ENCODE results near the gene BPIFB4. TPM values are rescaled to one million over a fixed set of nuclear protein-coding genes. Genes with fewer than 3 reads are reported as not detected.

BPIFB4 gene
- total and polyA plus RNA-seq, 2 donors (not counting 1 experiment from before 2014, with no cell fraction given), result not detected

DNA sequence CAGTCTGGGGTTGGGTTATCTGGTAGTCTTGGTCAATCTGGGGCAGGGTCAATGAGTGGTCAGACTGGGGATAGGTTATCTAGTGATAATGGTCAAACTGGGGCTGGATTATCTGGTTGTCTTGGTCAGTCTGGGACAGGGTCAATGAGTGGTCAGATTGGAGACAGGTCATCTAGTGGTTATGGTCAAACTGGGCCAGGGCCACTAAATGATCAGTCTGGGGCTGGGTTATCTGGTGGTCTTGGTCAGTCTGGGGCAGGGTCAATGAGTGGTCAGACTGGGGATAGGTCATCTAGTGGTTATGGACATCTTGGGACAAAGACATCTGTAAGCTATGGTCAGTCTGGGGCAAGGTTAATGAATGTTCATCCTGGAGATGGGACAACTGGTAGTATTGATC, 60.0 kb downstream of the BPIFB4 start:
- no peak overlapping the region for H3K9ac ChIP-seq (ENCODE audit: insufficient read depth, low read length)
- no peak for TF ChIP-seq EZH2 (IDR thresholded peaks at IDR 0.05; ENCODE audit: low read length, missing control alignments)
- TF ChIP-seq CTCF (conservative IDR thresholded peaks at IDR 0.05 in 1 of 2, IDR thresholded peaks at IDR 0.05 in 1 of 2; ENCODE audit: low read depth in 1 of 2, low read length in 2 of 2), result no peak
- no peak overlapping the region for H3K4me3 ChIP-seq (replicated peaks in 1 of 4; ENCODE audit: control extremely low read depth in 1 of 4, insufficient read depth in 1 of 4, low read depth in 3 of 4, low read length in 4 of 4)
- no peaks in the 10 kb centered on the region for H3K4me1 ChIP-seq (ENCODE audit: control insufficient read depth, extremely low read depth, insufficient read depth, low read length)
- H3K79me2 ChIP-seq (ENCODE audit: control insufficient read depth, insufficient read depth, low read length), result no peaks in the 10 kb centered on the region
- H3K27me3 ChIP-seq (ENCODE audit: control insufficient read depth, insufficient read depth, low read length), result no peaks in the 10 kb centered on the region
- DNase-seq (ENCODE audit: low read depth in 2 of 2), result no peak
- H4K20me1 ChIP-seq (ENCODE audit: control insufficient read depth, extremely low read depth, insufficient read depth, low read length), result no peaks in the 10 kb centered on the region
- no peaks in the 10 kb centered on the region for H3K36me3 ChIP-seq (ENCODE audit: control insufficient read depth, insufficient read depth, low read length)
- no peak overlapping the region for H2AFZ ChIP-seq (ENCODE audit: low read length)
- H3K9me3 ChIP-seq (ENCODE audit: control insufficient read depth, insufficient read depth, low read depth, low read length), result no peaks in the 10 kb centered on the region
- H3K4me2 ChIP-seq (ENCODE audit: extremely low read depth, insufficient read depth, low read length), result no peak overlapping the region
- no peak overlapping the region for H3K27ac ChIP-seq (ENCODE audit: insufficient read depth, low read length)

- H3K4me1 ChIP-seq (ENCODE audit: control insufficient read depth, extremely low read depth, insufficient read depth, low read length), result no peaks in the 10 kb centered on the region
- H3K36me3 ChIP-seq (ENCODE audit: control insufficient read depth, insufficient read depth, low read length), result no peaks in the 10 kb centered on the region
- no peaks in the 10 kb centered on the region for H3K9me3 ChIP-seq (ENCODE audit: control insufficient read depth, insufficient read depth, low read depth, low read length)
- no peak overlapping the region for H3K27ac ChIP-seq (ENCODE audit: insufficient read depth, low read length)
- H3K27me3 ChIP-seq (ENCODE audit: control insufficient read depth, insufficient read depth, low read length), result no peaks in the 10 kb centered on the region
- no peak overlapping the region for H2AFZ ChIP-seq (ENCODE audit: low read length)
- DNase-seq (ENCODE audit: low read depth in 2 of 2), result no peak
- H4K20me1 ChIP-seq (ENCODE audit: control insufficient read depth, extremely low read depth, insufficient read depth, low read length), result no peaks in the 10 kb centered on the region
- TF ChIP-seq CTCF (conservative IDR thresholded peaks at IDR 0.05 in 1 of 2, IDR thresholded peaks at IDR 0.05 in 1 of 2; ENCODE audit: low read depth in 1 of 2, low read length in 2 of 2) (no peak), EZH2 (IDR thresholded peaks at IDR 0.05; ENCODE audit: low read length, missing control alignments) (no peak)
- H3K4me2 ChIP-seq (ENCODE audit: extremely low read depth, insufficient read depth, low read length), result no peak overlapping the region
- H3K9ac ChIP-seq (ENCODE audit: insufficient read depth, low read length), result no peak overlapping the region
- no peaks in the 10 kb centered on the region for H3K79me2 ChIP-seq (ENCODE audit: control insufficient read depth, insufficient read depth, low read length)
- no peak overlapping the region for H3K4me3 ChIP-seq (replicated peaks in 1 of 4; ENCODE audit: control extremely low read depth in 1 of 4, insufficient read depth in 1 of 4, low read depth in 3 of 4, low read length in 4 of 4)
These were observed 66.1 kb downstream of the BPIFB4 start for GRCh38 chr20:33145521-33145920.

DNA sequence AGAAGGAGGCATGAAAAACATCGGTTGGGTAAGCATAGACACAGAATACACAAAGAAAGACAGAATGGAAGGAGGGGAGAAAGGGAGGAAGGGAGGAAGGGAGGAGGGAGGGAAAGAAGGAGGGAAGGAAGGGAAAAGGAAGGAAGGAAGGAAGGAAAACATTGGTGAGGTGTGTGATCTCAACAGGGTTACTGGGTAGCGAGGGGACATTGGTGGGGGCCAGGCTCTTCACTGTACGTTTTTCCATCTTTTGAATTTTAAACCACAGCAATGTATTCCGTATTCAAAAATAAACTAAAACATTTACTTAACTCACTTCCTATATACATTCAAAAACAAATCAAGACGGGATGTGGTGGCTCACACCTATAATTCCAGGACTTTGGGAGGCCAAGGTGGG, 67.9 kb downstream of the BPIFB4 start:
- no peak overlapping the region for H2AFZ ChIP-seq (ENCODE audit: low read length)
- no peak overlapping the region for H3K9ac ChIP-seq (ENCODE audit: insufficient read depth, low read length)
- no peak overlapping the region for H3K4me2 ChIP-seq (ENCODE audit: extremely low read depth, insufficient read depth, low read length)
- no peaks in the 10 kb centered on the region for H3K36me3 ChIP-seq (ENCODE audit: control insufficient read depth, insufficient read depth, low read length)
- H3K27ac ChIP-seq (ENCODE audit: insufficient read depth, low read length), result no peak overlapping the region
- H4K20me1 ChIP-seq (ENCODE audit: control insufficient read depth, extremely low read depth, insufficient read depth, low read length), result no peaks in the 10 kb centered on the region
- no peaks in the 10 kb centered on the region for H3K79me2 ChIP-seq (ENCODE audit: control insufficient read depth, insufficient read depth, low read length)
- no peak for DNase-seq (ENCODE audit: low read depth in 2 of 2)
- H3K4me1 ChIP-seq (ENCODE audit: control insufficient read depth, extremely low read depth, insufficient read depth, low read length), result no peaks in the 10 kb centered on the region
- TF ChIP-seq CTCF (conservative IDR thresholded peaks at IDR 0.05 in 1 of 2, IDR thresholded peaks at IDR 0.05 in 1 of 2; ENCODE audit: low read depth in 1 of 2, low read length in 2 of 2) (no peak), EZH2 (IDR thresholded peaks at IDR 0.05; ENCODE audit: low read length, missing control alignments) (no peak)
- H3K4me3 ChIP-seq (replicated peaks in 1 of 4; ENCODE audit: control extremely low read depth in 1 of 4, insufficient read depth in 1 of 4, low read depth in 3 of 4, low read length in 4 of 4), result no peak overlapping the region
- no peaks in the 10 kb centered on the region for H3K27me3 ChIP-seq (ENCODE audit: control insufficient read depth, insufficient read depth, low read length)
- H3K9me3 ChIP-seq (ENCODE audit: control insufficient read depth, insufficient read depth, low read depth, low read length), result no peaks in the 10 kb centered on the region

Measured in fibroblast of lung (primary cell).